ENCODE data around the gene BTBD9.

GRCh38 chr6:38233161-38233791 lies 406.5 kb downstream of the BTBD9 start:
- TF ChIP-seq, protein P1, sequence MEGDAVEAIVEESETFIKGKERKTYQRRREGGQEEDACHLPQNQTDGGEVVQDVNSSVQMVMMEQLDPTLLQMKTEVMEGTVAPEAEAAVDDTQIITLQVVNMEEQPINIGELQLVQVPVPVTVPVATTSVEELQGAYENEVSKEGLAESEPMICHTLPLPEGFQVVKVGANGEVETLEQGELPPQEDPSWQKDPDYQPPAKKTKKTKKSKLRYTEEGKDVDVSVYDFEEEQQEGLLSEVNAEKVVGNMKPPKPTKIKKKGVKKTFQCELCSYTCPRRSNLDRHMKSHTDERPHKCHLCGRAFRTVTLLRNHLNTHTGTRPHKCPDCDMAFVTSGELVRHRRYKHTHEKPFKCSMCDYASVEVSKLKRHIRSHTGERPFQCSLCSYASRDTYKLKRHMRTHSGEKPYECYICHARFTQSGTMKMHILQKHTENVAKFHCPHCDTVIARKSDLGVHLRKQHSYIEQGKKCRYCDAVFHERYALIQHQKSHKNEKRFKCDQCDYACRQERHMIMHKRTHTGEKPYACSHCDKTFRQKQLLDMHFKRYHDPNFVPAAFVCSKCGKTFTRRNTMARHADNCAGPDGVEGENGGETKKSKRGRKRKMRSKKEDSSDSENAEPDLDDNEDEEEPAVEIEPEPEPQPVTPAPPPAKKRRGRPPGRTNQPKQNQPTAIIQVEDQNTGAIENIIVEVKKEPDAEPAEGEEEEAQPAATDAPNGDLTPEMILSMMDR (IDR thresholded peaks at IDR 0.05): no peak
- TF ChIP-seq POLR2A (IDR thresholded peaks at IDR 0.05): no peak

Measured in Peyer's patch (tissue), 4 donors.